ENCODE results near the gene HADHB. TPM values are rescaled to one million over a fixed set of nuclear protein-coding genes. Genes with fewer than 3 reads are reported as not detected.

The HADHB gene
- polyA plus RNA-seq, 3 donors, result 94.3 to 200 (median 186) TPM

DNA sequence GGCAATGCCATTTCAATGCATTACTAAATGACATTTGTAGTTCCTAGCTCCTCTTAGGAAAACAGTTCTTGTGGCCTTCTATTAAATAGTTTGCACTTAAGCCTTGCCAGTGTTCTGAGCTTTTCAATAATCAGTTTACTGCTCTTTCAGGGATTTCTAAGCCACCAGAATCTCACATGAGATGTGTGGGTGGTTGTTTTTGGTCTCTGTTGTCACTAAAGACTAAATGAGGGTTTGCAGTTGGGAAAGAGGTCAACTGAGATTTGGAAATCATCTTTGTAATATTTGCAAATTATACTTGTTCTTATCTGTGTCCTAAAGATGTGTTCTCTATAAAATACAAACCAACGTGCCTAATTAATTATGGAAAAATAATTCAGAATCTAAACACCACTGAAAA lies 45.3 kb downstream of the HADHB start:
- TF ChIP-seq CTCF (IDR thresholded peaks at IDR 0.05), result no peak
- WGBS (ENCODE audit: insufficient coverage), result no CpG with 5 or more reads among the region's 1 CpG
- peaks cover 7% of the 10 kb centered on the region for H3K4me1 Mint-ChIP-seq
- Histone ChIP-seq H2AFZ (ENCODE audit: insufficient read depth, low read depth, low read length, poor library complexity, severe bottlenecking) (no peak overlapping the region), H3K9ac (ENCODE audit: insufficient read depth, low read length, poor library complexity, severe bottlenecking) (no peak overlapping the region), H3K4me2 (replicated peaks; ENCODE audit: extremely low read depth, low read length, poor library complexity, severe bottlenecking) (no peak overlapping the region), H3K4me1 (ENCODE audit: control insufficient read depth in 1 of 2, insufficient read depth in 2 of 2, low read length in 2 of 2) (no peaks in the 10 kb centered on the region), H3K36me3 (replicated peaks in 1 of 2; ENCODE audit: control insufficient read depth in 1 of 2, insufficient read depth in 2 of 2, low read length in 2 of 2) (peaks cover 35 to 48% of the 10 kb centered on the region in 2 donors), H3K4me3 (replicated peaks in 1 of 3; ENCODE audit: low read depth in 2 of 3, low read length in 3 of 3) (no peak overlapping the region), H4K20me1 (ENCODE audit: insufficient read depth, low read length) (no peaks in the 10 kb centered on the region), H3K9me3 (replicated peaks in 1 of 2; ENCODE audit: control insufficient read depth in 1 of 2, insufficient read depth in 1 of 2, low read length in 2 of 2) (no peaks in the 10 kb centered on the region), H3K27ac (ENCODE audit: low read depth in 1 of 2, low read length in 2 of 2) (no peak overlapping the region), H3K27me3 (ENCODE audit: control insufficient read depth in 2 of 2, insufficient read depth in 2 of 2, low read length in 2 of 2) (no peaks in the 10 kb centered on the region), H3K79me2 (ENCODE audit: insufficient read depth, low read length) (no peaks in the 10 kb centered on the region)
- no peaks in the 10 kb centered on the region for H3K27me3 Mint-ChIP-seq (ENCODE audit: low read depth in 3 of 3)
- intact Hi-C loops (cut with micrococcal nuclease), result no loop called here
- no peak overlapping the region for H3K27ac Mint-ChIP-seq
- no peak overlapping the region for H3K4me3 Mint-ChIP-seq
- no peaks in the 10 kb centered on the region for H3K9me3 Mint-ChIP-seq
- peaks cover 39 to 54% of the 10 kb centered on the region in 2 donors for H3K36me3 Mint-ChIP-seq
- no peak for DNase-seq

GRCh38 chr2:26292646-26293045 lies 47.9 kb downstream of the HADHB start:
- no peaks in the 10 kb centered on the region for H4K20me1 ChIP-seq (ENCODE audit: insufficient read depth, low read length)
- no peak overlapping the region for H3K4me3 ChIP-seq (replicated peaks in 1 of 3; ENCODE audit: low read depth in 2 of 3, low read length in 3 of 3)
- WGBS (ENCODE audit: insufficient coverage), result no CpG with 5 or more reads among the region's 6 CpGs
- no peak overlapping the region for H2AFZ ChIP-seq (ENCODE audit: insufficient read depth, low read depth, low read length, poor library complexity, severe bottlenecking)
- H3K79me2 ChIP-seq (ENCODE audit: insufficient read depth, low read length), result no peaks in the 10 kb centered on the region
- Mint-ChIP-seq H3K4me3 (peak overlapping the region in 1 of 2 donors; percentile 24), H3K27me3 (ENCODE audit: low read depth in 3 of 3) (no peaks in the 10 kb centered on the region), H3K4me1 (peaks cover 7% of the 10 kb centered on the region), H3K9me3 (peaks cover 0 to 2% (median 0%) of the 10 kb centered on the region in 7 donors), H3K27ac (no peak overlapping the region), H3K36me3 (peaks cover 21 to 30% of the 10 kb centered on the region in 2 donors)
- intact Hi-C loops (cut with micrococcal nuclease), result no loop called here
- no peak for DNase-seq
- no peaks in the 10 kb centered on the region for H3K9me3 ChIP-seq (replicated peaks in 1 of 2; ENCODE audit: control insufficient read depth in 1 of 2, insufficient read depth in 1 of 2, low read length in 2 of 2)
- no peaks in the 10 kb centered on the region for H3K27me3 ChIP-seq (ENCODE audit: control insufficient read depth in 2 of 2, insufficient read depth in 2 of 2, low read length in 2 of 2)
- no peak for TF ChIP-seq CTCF (IDR thresholded peaks at IDR 0.05)
- H3K27ac ChIP-seq (ENCODE audit: low read depth in 1 of 2, low read length in 2 of 2), result no peak overlapping the region
- peaks cover 12 to 22% of the 10 kb centered on the region in 2 donors for H3K36me3 ChIP-seq (replicated peaks in 1 of 2; ENCODE audit: control insufficient read depth in 1 of 2, insufficient read depth in 2 of 2, low read length in 2 of 2)
- H3K4me2 ChIP-seq (replicated peaks; ENCODE audit: extremely low read depth, low read length, poor library complexity, severe bottlenecking), result no peak overlapping the region
- no peak overlapping the region for H3K9ac ChIP-seq (ENCODE audit: insufficient read depth, low read length, poor library complexity, severe bottlenecking)
- H3K4me1 ChIP-seq (ENCODE audit: control insufficient read depth in 1 of 2, insufficient read depth in 2 of 2, low read length in 2 of 2), result no peaks in the 10 kb centered on the region

Data from CD14-positive monocyte (primary cell).